Epidermal melanocyte (primary cell): ENCODE results near the gene COL25A1.
"Not testable (repeated sequence)": the region's sequence is repeated elsewhere in the genome, so short reads cannot be mapped to it uniquely, and the experiment has no call there.

Experiments used
- DNase-seq: peaks from one replicate; pipeline ENCODE4 v3.0.0; 2011; ENCODE audit warnings: low spot score; ENCODE audit not compliant: insufficient read length

COL25A1 gene

GRCh38 chr4:108878806-108879205 is 423.7 kb downstream of the COL25A1 start:
- DNase-seq, result no peak

- DNase-seq, result no peak
These were observed 424.6 kb downstream of the COL25A1 start for GRCh38 chr4:108877821-108878220.

GRCh38 chr4:108874806-108875205 is 427.7 kb downstream of the COL25A1 start:
- DNase-seq, result no peak

GRCh38 chr4:108869970-108870369 is 432.5 kb downstream of the COL25A1 start:
- DNase-seq, result not testable (repeated sequence)

GRCh38 chr4:108868606-108869227 is 433.7 kb downstream of the COL25A1 start:
- DNase-seq, result no peak

- DNase-seq, result no peak
These were observed 435.0 kb downstream of the COL25A1 start for GRCh38 chr4:108867476-108867875.

GRCh38 chr4:108861334-108861733 is 441.1 kb downstream of the COL25A1 start:
- no peak for DNase-seq

GRCh38 chr4:108854786-108855185 is 447.7 kb downstream of the COL25A1 start:
- DNase-seq, result no peak

GRCh38 chr4:108852691-108853090 is 449.8 kb downstream of the COL25A1 start:
- no peak for DNase-seq

- no peak for DNase-seq
These were observed 451.1 kb downstream of the COL25A1 start for GRCh38 chr4:108851366-108851765.

- no peak for DNase-seq
These were observed 452.2 kb downstream of the COL25A1 start for GRCh38 chr4:108850219-108850649.

- DNase-seq, result no peak
These were observed 452.8 kb downstream of the COL25A1 start for GRCh38 chr4:108849611-108850168.

GRCh38 chr4:108846568-108846967 is 455.9 kb downstream of the COL25A1 start:
- no peak for DNase-seq

- no peak for DNase-seq
These were observed 462.0 kb downstream of the COL25A1 start for GRCh38 chr4:108840426-108840975.

- DNase-seq, result no peak
These were observed 463.1 kb downstream of the COL25A1 start for GRCh38 chr4:108839333-108839732.

GRCh38 chr4:108838451-108838850 is 464.0 kb downstream of the COL25A1 start:
- DNase-seq, result no peak

- no peak for DNase-seq
These were observed 467.5 kb downstream of the COL25A1 start for GRCh38 chr4:108834835-108835384.

- no peak for DNase-seq
These were observed 468.2 kb downstream of the COL25A1 start for GRCh38 chr4:108834166-108834834.

GRCh38 chr4:108833046-108833445 is 469.4 kb downstream of the COL25A1 start:
- DNase-seq, result no peak

GRCh38 chr4:108831886-108832285 is 470.6 kb downstream of the COL25A1 start:
- no peak for DNase-seq

- DNase-seq, result no peak
These were observed 471.2 kb downstream of the COL25A1 start for GRCh38 chr4:108831291-108831690.
